HUDEP-2 (cell line): ENCODE measurements around the gene MAMLD1.
A peak's percentile ranks its signal among the peaks of the same experiment; 100 is the strongest.
"Not testable (repeated sequence)": the region's sequence is repeated elsewhere in the genome, so short reads cannot be mapped to it uniquely, and the experiment has no call there.

Experiments
- DNase-seq, 76 experiments: peaks; one replicate each; lab custom pipeline; 2025; ENCODE audit not compliant: unreplicated experiment in 76 of 76; lab: John Stamatoyannopoulos, UW

Gene MAMLD1, protein sequence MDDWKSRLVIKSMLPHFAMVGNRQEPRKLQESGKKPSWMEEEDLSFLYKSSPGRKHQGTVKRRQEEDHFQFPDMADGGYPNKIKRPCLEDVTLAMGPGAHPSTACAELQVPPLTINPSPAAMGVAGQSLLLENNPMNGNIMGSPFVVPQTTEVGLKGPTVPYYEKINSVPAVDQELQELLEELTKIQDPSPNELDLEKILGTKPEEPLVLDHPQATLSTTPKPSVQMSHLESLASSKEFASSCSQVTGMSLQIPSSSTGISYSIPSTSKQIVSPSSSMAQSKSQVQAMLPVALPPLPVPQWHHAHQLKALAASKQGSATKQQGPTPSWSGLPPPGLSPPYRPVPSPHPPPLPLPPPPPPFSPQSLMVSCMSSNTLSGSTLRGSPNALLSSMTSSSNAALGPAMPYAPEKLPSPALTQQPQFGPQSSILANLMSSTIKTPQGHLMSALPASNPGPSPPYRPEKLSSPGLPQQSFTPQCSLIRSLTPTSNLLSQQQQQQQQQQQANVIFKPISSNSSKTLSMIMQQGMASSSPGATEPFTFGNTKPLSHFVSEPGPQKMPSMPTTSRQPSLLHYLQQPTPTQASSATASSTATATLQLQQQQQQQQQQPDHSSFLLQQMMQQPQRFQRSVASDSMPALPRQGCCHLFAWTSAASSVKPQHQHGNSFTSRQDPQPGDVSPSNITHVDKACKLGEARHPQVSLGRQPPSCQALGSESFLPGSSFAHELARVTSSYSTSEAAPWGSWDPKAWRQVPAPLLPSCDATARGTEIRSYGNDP

DNA sequence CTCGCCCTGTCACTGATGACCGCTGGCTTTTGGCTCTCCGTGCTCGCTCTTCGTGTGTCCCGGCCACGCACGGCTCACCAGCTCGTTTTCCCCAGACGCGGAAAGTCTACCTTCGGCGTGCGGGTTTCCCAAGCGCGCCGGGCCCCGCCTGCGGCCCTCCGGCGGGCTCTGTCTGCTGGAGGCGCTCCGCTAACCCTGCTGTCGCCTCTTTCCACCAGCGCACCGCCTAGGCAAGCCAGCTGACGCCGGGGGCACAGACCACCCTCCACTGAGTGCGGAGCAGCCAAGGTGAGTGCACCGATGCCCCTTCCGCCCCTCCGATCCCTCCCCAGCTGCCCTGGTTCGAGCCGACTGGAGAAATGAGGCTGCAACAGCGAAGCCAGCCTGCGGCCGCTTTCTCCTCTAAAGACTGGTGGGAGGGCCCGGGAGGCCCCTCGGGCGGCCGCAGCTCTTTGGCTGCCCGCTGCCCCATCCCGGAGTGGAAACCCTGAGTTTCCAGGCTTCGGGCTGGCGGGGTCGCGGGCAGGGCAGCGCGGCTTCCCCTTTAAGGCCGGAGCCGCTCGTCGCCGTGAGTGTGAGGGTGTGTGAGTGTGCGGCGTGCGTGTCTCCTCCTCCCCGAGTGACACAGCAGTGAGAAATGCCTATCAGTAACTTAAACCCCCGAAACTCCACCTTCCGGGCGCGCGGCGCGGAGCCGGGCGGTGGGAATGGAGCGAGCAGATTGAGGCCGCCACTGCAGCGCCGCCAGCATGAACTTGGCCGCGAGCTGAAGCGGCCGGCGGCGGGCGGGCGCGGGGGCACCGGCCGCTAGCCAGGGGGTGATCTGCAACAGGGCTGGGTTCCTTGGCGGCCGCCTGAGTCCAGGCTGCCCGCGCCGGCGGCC lies at the start of gene MAMLD1:
Gene MAMLD1, plus strand, starts transcription at position 719 of the 883 bp plus-strand sequence. CDS start 82,200 bp downstream, outside the sequence.
- DNase-seq, result peak in 35 of 76 experiments; percentile 0 to 54 (median 15)

DNA sequence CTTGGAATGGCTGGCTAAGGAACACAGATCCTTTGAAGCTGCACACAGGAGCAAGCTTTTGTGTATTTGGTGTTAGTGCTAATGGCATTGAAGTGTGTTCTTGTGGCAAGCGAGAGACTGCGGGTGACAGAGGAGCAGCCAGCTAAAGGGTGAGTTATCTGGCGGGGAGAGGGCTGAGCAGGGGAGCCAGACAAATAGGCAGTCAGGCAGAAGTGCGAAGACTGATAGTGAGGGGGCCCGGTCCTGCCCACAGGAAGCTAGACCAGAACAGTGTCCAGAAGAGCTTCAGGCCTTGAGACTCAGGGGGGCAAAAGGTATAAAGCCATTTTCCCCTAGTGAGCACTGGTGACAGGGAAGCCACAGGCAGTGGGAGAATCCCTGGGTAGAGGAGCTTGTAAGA lies 49.6 kb upstream of the MAMLD1 start:
- DNase-seq, result no peak

DNA sequence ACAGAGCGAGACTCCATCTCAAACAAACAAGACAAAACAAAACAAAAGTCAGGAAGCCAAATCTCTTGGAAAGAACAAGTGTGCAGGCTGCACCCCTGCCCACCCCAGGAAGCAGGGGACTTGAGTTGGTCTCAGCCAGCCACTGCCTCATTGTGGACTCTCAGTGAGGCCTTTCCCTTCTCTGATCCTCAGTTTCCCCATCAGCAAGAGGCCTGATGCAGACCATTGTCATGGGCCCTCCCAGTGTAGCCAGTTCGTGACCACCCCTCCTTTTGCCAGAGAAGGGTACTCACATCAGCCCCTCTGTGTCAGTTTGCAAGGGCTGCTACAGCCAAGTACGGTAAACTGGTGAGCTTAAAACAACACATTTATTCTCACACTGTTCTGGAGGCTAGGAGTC lies 48.9 kb upstream of the MAMLD1 start:
- DNase-seq, result no peak

DNA sequence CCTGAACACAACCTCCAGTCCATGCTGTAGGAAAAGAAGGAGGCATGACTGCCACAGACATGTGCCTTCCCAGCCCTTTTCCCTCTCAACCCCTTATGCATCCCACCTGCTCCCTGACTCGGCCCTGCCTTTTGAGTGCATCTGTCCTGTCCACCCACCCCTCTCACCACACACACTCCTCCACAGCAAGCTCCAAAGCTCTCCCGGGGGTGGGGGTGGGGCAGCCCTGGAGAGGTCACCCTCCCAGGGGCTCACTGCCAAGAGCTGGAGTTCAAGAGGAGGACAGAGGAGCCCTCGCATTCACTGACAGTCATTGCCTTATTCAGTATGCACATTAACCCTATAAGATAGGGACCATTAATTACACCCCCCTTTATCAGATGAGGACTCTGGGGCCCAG lies 46.6 kb upstream of the MAMLD1 start:
- DNase-seq, result no peak

DNA sequence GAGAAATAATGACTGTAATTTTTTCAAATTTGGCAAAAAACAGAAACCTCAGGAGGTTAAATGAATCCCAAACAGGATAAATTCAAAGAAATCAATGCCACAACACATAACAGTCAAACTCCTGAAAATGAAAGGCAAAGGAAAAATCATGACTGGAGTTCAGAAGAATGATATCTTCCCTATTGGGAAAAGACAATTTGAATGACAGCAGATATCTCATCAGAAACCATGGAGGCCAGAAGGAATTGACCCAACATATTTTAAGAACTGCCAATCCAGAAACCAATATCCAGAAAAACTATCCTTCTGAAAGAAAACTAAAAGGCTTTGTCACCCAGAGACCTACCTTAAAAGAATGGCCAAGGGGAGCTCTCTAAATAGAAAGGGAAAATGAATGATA lies 40.1 kb upstream of the MAMLD1 start:
- no peak for DNase-seq

DNA sequence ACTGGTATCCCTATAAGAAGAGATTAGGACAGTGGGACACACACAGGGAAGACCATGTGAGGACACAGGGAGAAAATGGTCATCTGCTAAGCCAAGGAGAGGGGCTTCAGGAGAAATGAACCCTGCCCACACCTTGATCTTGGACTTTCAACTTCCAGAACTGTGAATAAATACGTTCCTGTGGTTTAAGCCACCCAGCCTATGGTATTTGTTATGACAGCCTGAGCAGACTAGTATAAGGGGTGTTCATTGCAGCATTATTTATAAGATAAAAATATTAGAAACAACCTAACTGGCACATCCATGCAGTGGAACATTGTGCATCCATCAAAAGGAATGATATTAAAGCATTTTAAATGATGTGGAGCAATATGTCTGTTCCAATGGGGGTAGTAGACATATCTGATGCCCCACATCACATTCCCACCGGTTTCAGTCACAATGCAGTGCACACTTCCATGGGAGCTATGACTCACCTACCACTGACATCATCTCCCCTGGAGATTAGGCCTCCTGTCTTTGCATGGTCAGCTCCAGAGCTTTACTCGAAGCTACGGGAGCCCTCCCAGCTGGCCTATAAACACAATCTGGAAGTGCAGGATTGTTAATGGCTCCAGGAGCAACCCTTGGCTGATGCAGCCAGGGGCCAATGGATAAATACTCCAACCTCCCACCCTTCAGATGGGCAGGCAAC lies 38.9 kb upstream of the MAMLD1 start:
- DNase-seq, result no peak

DNA sequence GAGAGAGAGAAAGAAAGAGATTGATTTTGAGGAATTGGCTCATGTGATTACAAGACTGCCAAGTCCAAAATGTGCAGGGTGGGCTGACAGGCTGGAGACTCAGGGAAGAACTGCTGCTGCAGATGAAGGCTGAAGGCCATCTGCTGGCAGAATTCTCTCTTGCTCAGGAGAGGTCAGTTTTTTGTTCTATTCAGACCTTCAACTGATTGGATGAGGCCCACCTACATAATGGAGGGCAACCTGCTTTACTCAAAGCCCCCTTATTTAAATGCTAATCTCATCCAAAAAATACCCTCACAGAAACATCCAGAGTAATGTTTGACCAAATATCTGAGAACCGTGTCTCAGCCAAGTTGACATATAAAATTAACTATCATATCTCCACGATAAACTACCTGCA lies 38.2 kb upstream of the MAMLD1 start:
- no peak for DNase-seq

DNA sequence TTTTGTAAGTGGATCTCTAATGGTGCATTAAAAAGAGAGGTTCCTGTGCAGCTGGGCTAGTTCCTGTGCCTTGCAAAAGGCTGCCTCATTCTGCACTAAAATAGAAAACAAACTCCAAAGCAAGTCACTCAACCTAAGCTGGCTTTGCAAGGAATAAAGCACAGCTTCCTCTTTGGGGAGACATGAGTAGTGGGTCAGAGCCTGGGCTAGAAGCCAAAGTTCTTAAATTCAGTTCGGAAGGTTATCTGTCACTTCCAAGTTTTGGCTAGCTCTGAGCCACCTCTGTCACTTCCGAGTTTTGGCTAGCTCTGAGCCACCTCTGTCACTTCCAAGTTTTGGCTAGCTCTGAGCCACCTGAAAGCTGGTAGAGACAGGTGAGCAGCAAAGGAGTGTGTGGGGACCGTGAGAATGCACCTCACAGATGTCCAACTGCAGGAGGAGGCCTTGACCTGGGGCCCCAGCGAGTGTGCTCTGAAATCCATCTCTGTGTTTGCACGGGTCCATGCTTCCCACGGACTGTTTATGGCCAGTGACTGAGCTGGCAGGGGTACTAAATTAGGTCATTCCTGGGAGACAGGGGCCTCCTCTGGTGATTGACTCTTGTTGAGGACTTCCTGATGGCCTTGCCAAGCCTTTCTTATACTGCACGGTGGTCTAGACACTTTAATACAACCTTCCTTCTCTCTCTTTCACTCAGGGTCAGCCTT lies 36.4 kb upstream of the MAMLD1 start:
- DNase-seq, result no peak

DNA sequence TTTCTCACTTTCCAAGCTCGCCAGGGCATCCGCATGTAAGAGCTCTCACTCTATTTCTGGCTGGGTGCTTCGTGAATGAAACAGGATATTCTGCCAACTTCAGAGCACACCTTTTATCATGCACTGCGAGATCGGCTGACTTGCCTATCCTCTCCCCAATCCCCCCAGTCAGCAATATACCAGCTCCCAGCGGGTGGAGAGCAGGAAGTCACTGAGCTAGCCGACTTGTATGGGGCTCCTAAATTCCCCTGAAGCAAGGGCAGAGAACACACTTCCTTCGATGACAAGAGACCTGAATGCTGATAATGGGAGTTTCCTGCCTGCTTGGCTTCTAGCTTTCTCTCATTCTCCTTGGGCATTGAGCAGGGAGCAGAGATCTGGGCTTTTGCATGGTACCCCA lies 33.8 kb upstream of the MAMLD1 start:
- no peak for DNase-seq

DNA sequence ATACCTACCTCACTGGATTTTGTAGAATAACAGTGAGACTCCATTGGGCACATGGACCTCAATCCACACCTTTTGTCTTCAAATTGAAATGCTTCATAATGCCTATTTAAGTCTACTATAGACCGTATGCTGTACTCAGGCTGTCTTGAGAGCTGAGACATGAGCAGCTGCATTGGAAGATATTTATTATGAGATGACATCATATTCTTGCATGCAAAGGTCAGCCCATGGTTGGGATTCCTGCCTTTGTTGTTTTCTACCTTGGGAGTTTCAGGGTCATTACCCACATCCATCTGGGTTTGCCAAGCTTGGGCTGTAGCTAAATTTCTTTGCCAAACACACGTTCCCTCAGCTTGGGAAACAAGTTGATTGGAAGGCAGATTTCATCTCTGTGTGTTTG lies 33.2 kb upstream of the MAMLD1 start:
- no peak for DNase-seq

DNA sequence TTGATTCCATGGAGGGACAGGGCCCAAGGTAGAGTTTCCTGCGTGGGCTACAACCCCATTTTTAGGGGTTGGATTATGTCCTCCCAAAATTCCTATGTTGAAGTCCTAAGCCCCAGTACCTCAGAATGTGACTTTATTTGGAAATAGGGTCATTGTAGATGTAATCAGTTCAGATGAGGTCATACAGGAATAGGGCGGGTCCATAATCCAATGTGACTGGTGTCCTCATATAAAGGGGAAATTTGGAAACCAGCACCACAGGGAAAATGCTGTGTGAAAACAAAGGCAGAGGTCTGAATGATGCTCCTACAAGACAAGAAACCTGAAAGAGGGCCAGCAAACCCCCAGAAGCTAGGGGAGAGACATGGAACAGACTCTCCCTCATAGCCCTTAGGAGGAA lies 31.1 kb upstream of the MAMLD1 start:
- DNase-seq, result no peak

DNA sequence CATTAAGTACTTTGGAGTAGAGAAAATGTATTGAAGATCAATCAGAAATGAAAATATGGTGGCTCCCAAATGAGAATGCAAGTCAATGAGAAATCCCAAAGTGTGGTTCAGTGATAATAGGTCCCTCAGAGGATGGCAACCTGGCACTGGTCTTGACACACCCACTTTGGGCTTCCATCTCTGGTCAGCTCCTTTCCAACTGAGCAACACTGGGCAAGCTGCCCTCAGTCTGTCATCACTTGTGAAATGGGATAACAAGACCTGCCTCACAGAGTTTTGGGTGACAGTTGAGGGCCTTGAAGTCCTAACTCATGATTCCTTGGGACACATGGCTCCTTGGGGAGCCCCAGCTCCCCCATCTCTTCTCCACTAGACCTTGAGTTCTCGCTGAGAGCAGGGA lies 29.0 kb upstream of the MAMLD1 start:
- no peak for DNase-seq

DNA sequence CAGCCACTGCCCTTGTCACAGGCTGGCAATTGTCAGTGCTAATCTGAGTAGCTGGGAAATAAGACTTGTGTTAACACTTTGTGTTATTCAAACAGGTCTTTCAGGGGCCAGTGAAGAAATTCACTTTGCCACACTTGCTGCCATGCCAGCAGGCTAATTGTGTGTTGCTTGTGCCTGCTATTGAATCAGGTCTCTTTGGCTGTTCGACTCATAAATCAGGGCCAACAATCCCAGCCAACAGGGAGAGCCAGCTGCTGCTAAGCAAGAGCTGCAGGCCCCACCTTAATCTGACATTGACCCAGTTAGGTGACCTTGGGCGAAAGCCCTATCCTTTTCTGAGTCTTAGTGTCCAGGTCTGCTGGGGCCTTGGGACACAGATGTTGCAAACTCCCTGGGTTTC lies 28.1 kb upstream of the MAMLD1 start:
- no peak for DNase-seq

DNA sequence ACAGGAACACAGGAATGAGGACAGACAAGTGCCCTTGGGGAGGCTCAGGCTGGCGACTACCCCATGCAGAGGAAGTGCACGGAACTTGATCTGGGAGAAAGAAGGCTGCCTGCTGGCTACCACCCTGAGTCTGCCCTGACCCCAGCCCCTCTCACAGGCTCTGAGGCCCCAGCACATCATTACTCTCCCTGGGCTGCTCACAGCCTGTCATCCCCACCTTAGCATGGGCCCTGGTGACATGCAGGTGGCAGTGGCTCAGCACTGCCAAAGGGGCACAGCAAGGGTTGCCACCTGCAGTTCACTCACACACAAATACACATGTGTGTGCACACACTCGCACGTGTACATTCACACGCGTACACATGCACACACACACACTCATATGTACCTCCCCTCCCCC lies 26.1 kb upstream of the MAMLD1 start:
- DNase-seq, result no peak

DNA sequence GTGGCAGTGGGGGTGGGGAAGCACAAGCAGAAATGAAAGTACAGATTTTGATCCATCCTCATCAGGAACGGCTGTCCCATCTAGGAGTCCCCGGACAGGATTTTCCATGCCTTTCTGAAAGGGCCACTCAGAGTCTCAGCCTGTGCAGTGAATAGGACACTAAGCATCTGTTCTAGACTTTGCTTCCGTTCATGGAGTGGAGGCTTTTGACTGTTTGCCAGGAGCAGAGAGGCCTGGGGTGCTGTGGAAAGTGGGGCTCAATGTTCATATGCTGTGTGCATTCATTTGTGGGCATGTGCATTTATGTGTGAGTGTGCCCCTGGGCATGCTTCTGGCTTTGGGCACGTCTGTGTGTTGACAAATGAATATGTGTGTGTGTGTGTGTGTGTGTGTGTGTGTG lies 25.6 kb upstream of the MAMLD1 start:
- no peak for DNase-seq

DNA sequence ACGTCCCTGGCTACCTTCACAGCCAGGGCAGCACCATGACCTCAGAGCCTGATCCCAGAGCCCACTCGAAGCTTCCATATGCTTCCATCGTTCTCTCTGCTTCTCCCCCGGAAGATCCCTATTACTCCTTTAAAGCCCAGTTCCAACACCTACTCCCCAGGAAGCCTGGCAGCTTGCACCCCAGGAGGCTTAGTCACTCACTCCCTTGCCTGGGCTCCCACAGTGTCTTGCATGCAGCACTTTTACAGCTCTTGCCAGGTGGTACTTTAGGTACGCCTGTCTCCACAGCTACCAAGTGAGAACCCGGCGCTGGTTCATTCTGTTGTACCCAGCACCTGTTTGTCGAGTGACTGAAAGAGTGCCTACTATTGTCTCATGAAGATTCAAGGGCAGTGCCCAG lies 24.5 kb upstream of the MAMLD1 start:
- no peak for DNase-seq

DNA sequence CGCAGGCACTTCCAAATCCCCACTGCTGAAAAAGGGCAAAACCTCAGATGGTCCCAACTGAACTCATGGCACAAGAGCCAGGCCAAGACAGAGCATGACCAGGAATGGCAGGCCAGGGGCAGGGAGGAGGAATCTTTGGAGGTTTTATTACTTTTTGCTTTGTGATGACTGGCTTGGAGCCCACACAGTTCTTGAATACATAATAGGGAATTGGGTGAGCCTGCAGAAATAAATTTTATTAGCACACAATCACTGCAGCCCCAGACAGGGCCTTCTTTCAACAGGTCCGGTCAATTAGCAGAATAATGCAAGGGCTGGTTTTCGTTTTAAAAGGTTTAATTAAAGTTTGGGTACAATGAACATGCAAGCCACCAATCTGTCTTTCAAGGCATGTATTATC lies 23.4 kb upstream of the MAMLD1 start:
- DNase-seq, result no peak

DNA sequence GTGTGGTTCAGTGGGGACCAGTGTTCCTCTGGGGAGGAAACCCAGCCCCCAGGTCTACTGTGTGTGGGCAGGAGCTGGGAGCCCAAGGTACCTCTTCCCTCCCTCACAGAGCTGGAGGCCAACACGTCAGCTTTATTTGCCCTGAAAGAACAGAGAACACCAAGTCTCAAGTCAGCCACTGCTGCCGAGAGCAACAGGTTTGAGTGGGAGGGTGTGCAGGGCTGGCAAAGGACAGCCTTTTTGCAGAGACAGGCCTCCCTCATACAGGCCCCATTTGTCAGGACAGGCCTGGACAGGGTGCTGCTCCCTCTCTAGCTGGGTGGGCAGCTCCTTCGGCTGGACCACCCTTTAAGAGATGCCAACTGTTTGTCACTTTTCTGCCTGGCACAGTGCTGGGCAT lies 22.8 kb upstream of the MAMLD1 start:
- DNase-seq, result not testable (repeated sequence)

DNA sequence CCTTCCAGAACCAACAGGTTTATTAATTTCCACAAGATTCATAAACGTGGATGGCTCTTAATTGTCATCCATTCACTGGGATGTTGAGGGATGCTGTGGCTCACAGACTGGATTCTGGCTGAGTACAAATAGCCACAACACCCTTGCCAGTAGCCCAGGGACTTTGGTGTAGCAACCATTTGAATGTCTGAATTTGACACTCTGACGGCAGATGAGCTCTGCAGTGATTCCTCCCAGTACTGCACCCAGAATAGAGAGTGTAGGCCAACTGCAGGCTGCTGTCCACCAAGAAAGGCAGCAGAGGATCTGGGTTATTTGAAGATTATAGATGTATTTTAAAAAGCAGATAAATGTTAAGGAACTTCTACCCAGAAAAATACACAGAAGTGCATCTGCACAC lies 15.6 kb upstream of the MAMLD1 start:
- no peak for DNase-seq

DNA sequence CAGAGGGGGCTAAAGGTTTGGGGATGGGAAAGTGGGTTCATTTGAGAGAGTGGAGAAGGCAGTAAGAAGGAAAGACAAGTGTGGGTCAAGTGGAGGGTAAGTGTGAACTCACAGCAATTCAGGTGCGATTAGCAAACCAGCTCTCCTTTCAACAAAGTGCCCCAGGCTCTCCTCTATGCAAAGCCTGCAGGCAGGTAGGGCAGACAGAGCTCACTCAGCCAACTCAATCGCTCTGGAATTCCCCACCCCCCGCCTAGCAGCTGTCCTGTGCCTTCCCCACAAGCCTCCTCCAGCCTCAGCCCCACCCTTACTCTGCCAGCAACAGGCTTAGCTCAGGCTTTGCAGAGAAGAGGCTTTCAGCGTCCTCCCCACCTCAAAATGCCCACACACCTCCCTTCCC lies 14.8 kb upstream of the MAMLD1 start:
- DNase-seq, result no peak
